Coronary artery (tissue), 2 donors: ENCODE data around the gene ZNF536.
"Not testable (repeated sequence)": the region's sequence is repeated elsewhere in the genome, so short reads cannot be mapped to it uniquely, and the experiment has no call there.

Source experiments
- DNase-seq: peaks from one replicate; pipeline ENCODE4 v3.0.0-alpha.2; 2017; ENCODE audit warnings: low spot score
- H3K27ac ChIP-seq, 2 donors: fragments of 200-600 bp; sonication (generic); one replicate each; pipeline ENCODE4 v1.5.1; 2016 to 2019
- H3K4me3 ChIP-seq: fragments of 200-600 bp; sonication (generic); 2 replicates; pipeline ENCODE4 v1.5.1; 2016; ENCODE audit warnings: mild to moderate bottlenecking, moderate library complexity
- CTCF ChIP-seq: fragments of 200-600 bp; sonication (generic); IDR thresholded peaks from one replicate; pipeline ENCODE4 v1.5.1; 2019; ENCODE audit warnings: antibody characterized with exemption

ZNF536 gene

GRCh38 chr19:30444253-30444671, 72.1 kb downstream of the ZNF536 start:
- no peak for DNase-seq
- Histone ChIP-seq H3K27ac (no peak overlapping the region), H3K4me3 (no peak overlapping the region)
- no peak for TF ChIP-seq CTCF

- Histone ChIP-seq H3K4me3 (no peak overlapping the region), H3K27ac (no peak overlapping the region)
- no peak for TF ChIP-seq CTCF
- no peak for DNase-seq
Measured at GRCh38 chr19:30444686-30445232, 72.6 kb downstream of the ZNF536 start.

- no peak overlapping the region for H3K27ac ChIP-seq
- H3K4me3 ChIP-seq = no peak overlapping the region
- no peak for TF ChIP-seq CTCF
- no peak for DNase-seq
Measured at GRCh38 chr19:30445385-30445784, 73.2 kb downstream of the ZNF536 start.

- H3K4me3 ChIP-seq, DNase-seq, H3K27ac ChIP-seq: not testable (repeated sequence)
Measured at GRCh38 chr19:30446120-30446519, 73.9 kb downstream of the ZNF536 start.

- no peak overlapping the region for H3K27ac ChIP-seq
- H3K4me3 ChIP-seq = no peak overlapping the region
- no peak for TF ChIP-seq CTCF
- no peak for DNase-seq
Measured at GRCh38 chr19:30446850-30447552, 74.8 kb downstream of the ZNF536 start.

GRCh38 chr19:30447553-30447870, 75.3 kb downstream of the ZNF536 start:
- DNase-seq = no peak
- no peak overlapping the region for H3K4me3 ChIP-seq
- no peak for TF ChIP-seq CTCF
- no peak overlapping the region for H3K27ac ChIP-seq

- Histone ChIP-seq H3K4me3 (peak overlapping the region; percentile 34), H3K27ac (no peak overlapping the region)
- no peak for DNase-seq
- TF ChIP-seq CTCF = no peak
Measured at GRCh38 chr19:30448386-30449077, 76.3 kb downstream of the ZNF536 start.
